Measurements from ENCODE around the gene DHRS9.

Gene DHRS9

DNA sequence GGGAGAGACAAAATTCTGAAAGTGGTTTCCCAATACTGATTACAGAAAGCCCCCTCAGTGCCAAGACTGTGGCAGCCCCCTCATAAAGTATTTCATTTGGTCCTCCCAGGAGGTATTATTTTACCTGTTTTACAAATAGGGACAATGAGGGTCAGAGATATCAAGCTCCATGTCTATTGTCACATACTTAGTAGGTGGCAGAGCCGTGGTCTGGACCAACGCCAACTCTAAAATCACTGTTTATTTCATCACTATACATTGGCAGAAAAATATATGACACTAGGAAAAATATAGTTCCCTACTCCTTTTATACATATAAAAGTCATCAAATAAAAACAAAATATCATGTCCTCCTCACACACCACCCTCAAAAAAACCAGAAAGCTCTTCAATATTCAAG, 68.6 kb downstream of the DHRS9 start:
- no peak for DNase-seq

GRCh38 chr2:169139145-169139544, 69.8 kb downstream of the DHRS9 start:
- no peak for DNase-seq

- no peak for DNase-seq
Observed at GRCh38 chr2:169139993-169140767, 70.8 kb downstream of the DHRS9 start.

GRCh38 chr2:169141713-169142352, 72.5 kb downstream of the DHRS9 start:
- DNase-seq, result peak; percentile 77

DNA sequence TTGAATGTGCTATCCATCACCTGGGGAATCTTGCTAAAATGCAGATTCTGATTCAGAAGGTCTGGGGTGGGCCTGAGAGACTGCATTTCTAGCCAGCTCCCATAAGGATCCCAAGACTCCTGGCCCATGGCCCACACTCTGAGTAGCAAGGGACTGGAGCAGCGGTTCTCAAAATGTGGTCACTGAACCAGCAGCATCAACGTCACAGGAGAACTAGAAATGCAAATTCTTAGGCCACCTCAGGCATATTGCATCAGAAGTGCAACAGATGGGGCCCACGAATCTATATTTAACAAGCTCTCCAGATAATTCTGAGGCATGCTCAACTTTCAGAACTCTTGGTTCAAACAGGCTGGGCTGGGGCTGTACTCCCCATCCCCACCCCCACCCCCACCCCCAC, 74.6 kb downstream of the DHRS9 start:
- DNase-seq, result no peak

All from eye (tissue), 1 donor.